Brain microvascular endothelial cell (primary cell): ENCODE results near the gene KASH5.

Source experiments
- DNase-seq: peaks from one replicate; pipeline ENCODE4 v3.0.0-alpha.2; 2020
- H3K27ac ChIP-seq: fragments of 250-450 bp; sonication (Bioruptor Pico); 2 replicates; pipeline ENCODE4 v1.5.1; 2020; ENCODE audit warnings: mild to moderate bottlenecking, moderate library complexity
- H3K27me3 ChIP-seq: fragments of 250-450 bp; sonication (Bioruptor Pico); replicated peaks from 2 replicates; pipeline ENCODE4 v1.5.1; 2020; ENCODE audit warnings: mild to moderate bottlenecking
- H3K36me3 ChIP-seq: fragments of 250-450 bp; sonication (Bioruptor Pico); replicated peaks from 2 replicates; pipeline ENCODE4 v1.5.1; 2020; ENCODE audit warnings: mild to moderate bottlenecking
- H3K4me3 ChIP-seq: 2 replicates; pipeline ENCODE4 v1.5.1; 2011; ENCODE audit warnings: low read depth, mild to moderate bottlenecking, control low read depth, low read length, moderate library complexity
- CTCF ChIP-seq: IDR thresholded peaks from 2 replicates; pipeline ENCODE4 v1.5.1; 2011; ENCODE audit warnings: low read depth, mild to moderate bottlenecking, moderate library complexity, low read length, control low read depth, inconsistent platforms; ENCODE audit errors: missing control alignments
- in situ Hi-C: cut with HindIII; loops from 2 replicates; pipeline ENCODE4 v1.10.0; 2017; ENCODE audit warnings: low sequenced_read_pairs, low pct_ligation_motif_present

The KASH5 gene

DNA sequence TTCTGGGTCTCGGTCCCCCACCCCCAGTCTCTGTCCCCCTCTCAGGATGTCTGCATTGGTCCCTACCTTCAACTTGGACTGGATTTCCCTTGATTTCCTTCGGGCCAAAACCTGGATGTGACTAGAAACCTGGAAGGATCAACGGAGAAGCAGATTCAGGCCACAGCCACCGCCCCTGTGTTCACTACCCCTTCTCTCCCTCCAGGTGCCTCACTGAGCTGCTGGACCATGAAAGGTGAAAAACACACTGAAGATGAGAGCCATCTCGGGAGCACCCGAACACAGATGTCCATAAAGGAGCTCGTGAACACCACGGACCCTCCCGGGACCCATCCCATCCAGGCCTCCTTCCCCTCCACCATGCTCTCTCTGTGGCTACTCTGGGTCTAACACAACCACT is 30.9 kb upstream of the KASH5 start:
- DNase-seq, result no peak
- in situ Hi-C loops, result no loop called here
- no peaks in the 10 kb centered on the region for H3K27me3 ChIP-seq
- no peak overlapping the region for H3K4me3 ChIP-seq
- H3K36me3 ChIP-seq, result peaks cover 53% of the 10 kb centered on the region
- H3K27ac ChIP-seq, result no peak overlapping the region
- TF ChIP-seq CTCF, result no peak

DNA sequence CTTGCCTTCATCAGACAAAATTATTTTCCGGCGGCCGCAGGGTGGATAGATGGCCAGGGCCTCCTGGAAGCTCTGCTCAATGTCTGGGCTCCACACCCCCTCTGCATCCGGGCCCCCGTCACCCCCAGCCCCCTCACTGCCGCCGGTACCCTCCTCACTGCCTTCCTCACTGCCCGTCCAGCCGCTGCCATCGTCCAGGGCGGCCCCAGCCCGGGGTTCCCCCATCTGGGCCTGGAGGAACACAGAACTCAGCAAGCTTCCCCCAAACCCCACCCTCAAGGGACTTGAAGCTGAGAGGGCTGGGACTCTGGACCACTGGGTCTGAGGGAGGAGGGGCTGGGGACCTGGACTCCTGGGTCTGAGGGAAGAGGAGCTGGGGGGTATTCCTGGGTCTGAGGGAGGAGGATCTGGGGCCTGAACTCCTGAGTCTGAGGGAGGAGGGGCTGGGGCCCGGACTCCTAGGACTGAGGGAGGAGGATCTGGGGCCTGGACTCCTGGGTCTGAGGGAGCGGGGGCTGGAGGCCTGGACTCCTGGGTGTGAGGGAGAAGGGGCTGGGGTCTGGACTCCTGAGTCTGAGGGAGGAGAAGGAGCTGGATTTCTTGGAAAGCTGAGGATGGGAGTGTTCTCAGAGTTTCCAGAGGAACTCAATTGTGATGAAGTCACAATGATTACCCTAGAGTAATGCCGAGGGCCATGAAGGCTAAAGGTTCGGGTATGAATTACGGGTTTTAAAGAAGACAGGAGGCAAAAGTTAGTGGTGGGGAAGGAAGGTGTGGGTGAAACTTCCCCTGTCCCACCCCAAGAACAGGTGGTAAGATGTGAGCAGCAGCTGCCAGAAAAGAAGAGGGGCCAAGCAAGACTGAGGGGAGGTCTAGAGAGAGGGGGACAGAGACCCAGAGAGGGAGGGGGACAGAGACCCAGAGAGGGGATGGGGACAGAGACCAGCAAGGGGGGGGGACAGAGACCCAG is 27.9 kb upstream of the KASH5 start:
- in situ Hi-C loops, result no loop called here
- peaks cover 33% of the 10 kb centered on the region for H3K36me3 ChIP-seq
- no peak for DNase-seq
- H3K27ac ChIP-seq, result no peak overlapping the region
- TF ChIP-seq CTCF, result no peak
- no peaks in the 10 kb centered on the region for H3K27me3 ChIP-seq
- H3K4me3 ChIP-seq, result peak overlapping the region; percentile 91

- in situ Hi-C loops, result no loop called here
- H3K27ac ChIP-seq, result peak overlapping the region; percentile 65
- H3K27me3 ChIP-seq, result no peaks in the 10 kb centered on the region
- H3K4me3 ChIP-seq, result peak overlapping the region; percentile 91
- TF ChIP-seq CTCF, result no peak
- peaks cover 28% of the 10 kb centered on the region for H3K36me3 ChIP-seq
- DNase-seq, result peak; percentile 48
These were observed 26.5 kb upstream of the KASH5 start for GRCh38 chr19:49361438-49362047.

- in situ Hi-C loops, result no loop called here
These were observed 25.8 kb upstream of the KASH5 start, which contains the start of gene TEAD2 for GRCh38 chr19:49362048-49362928. TSS of gene TEAD2 (minus strand) at chr19:49362416. CDS start at chr19:49360075, 2,341 bp downstream.

More at GRCh38 chr19:49362048-49362928, 25.8 kb upstream of the KASH5 start, which contains the start of gene TEAD2:
- Histone ChIP-seq H3K27ac (peak within 1 kb of the TSS; percentile 65), H3K4me3 (peak within 1 kb of the TSS; percentile 91), H3K27me3 (no peaks in the 10 kb centered on the region), H3K36me3 (peaks cover 22% of the 10 kb centered on the region)
- peak; percentile 24 for DNase-seq
- no peak for TF ChIP-seq CTCF
